GM12864 (cell line): ENCODE data around the gene EFCAB13.

ENCODE experiments used
- DNase-seq: peaks from one replicate; pipeline ENCODE4 v3.0.0-alpha.2; 2011; ENCODE audit warnings: low read depth
- H3K4me3 ChIP-seq: 2 replicates; pipeline ENCODE4 v1.5.1; 2011; ENCODE audit warnings: mild to moderate bottlenecking, low read depth, low read length, control low read depth
- TF ChIP-seq, protein P1 (sequence below): IDR thresholded peaks from 2 replicates; pipeline ENCODE4 v1.5.1; 2011; ENCODE audit warnings: low read depth, mild to moderate bottlenecking, moderate library complexity, low read length, control low read depth, inconsistent platforms; ENCODE audit errors: missing control alignments

The EFCAB13 gene

DNA sequence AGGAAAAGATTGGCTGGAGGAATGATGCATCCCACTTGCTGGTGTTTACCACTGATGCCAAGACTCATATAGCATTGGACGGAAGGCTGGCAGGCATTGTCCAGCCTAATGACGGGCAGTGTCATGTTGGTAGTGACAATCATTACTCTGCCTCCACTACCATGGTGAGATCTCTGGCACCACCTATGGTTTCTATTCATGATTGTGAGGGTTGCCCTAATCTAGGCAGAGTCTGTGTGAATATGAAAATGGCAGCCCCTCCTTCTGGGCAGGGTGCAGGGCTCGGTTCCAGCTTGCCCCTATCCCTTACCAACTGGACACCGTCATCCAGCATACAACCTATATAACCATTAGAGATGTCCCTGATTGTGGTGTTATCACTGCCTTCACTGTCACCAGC, 36.7 kb upstream of the EFCAB13 start:
- TF ChIP-seq, protein P1, sequence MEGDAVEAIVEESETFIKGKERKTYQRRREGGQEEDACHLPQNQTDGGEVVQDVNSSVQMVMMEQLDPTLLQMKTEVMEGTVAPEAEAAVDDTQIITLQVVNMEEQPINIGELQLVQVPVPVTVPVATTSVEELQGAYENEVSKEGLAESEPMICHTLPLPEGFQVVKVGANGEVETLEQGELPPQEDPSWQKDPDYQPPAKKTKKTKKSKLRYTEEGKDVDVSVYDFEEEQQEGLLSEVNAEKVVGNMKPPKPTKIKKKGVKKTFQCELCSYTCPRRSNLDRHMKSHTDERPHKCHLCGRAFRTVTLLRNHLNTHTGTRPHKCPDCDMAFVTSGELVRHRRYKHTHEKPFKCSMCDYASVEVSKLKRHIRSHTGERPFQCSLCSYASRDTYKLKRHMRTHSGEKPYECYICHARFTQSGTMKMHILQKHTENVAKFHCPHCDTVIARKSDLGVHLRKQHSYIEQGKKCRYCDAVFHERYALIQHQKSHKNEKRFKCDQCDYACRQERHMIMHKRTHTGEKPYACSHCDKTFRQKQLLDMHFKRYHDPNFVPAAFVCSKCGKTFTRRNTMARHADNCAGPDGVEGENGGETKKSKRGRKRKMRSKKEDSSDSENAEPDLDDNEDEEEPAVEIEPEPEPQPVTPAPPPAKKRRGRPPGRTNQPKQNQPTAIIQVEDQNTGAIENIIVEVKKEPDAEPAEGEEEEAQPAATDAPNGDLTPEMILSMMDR: peak; percentile 34
- peak overlapping the region; percentile 15; the same call in 1 of the 2 replicates for H3K4me3 ChIP-seq
- DNase-seq: no peak

DNA sequence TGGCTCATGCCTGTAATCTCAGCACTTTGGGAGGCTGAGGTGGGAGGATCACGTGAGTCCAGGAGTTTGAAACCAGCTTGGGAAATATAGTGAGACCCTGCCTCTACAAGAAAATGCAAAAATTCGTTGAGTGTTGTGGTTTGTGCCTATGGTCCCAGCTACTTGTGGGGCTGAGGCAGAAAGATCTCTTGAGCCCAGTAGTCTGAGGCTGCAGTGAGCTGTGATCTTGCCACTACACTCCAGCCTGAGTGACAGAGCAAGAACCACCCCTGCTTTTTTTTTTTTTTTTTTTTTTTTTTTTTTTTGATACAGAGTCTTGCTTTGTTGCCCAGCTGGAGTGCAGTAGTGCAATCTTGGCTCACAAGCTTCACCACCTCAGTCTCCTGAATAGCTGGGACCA, 36.1 kb upstream of the EFCAB13 start:
- TF ChIP-seq, protein P1: no peak
- no peak for DNase-seq
- no peak overlapping the region for H3K4me3 ChIP-seq

DNA sequence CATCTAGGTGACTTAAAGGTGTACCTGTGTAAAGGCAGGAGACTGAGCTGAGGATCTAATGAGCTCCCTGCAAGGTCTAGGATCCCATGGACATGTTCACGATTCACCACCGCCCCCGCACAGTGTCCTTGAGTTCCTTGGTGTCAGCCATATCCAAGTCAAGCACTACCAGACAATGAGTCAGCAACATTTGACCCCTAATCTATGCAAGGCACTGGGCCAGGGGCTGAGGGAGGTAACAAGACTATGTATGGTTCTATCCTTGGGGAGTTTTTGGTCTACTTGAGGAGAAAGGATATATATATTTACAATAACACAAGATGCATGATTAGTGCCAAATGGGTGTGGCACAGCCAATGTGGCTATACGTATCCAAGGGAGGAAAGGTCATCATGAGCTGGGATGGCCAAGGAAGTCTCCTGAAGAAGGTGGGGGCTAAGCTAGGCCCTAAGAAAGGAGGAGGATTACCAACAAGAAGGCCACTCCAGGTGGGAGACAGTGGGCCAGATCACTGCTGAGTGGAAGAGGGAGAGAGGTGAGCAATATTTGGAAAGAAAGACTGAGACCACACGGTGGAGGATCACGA, 35.1 kb upstream of the EFCAB13 start:
- TF ChIP-seq, protein P1: no peak
- DNase-seq: no peak
- H3K4me3 ChIP-seq: no peak overlapping the region

DNA sequence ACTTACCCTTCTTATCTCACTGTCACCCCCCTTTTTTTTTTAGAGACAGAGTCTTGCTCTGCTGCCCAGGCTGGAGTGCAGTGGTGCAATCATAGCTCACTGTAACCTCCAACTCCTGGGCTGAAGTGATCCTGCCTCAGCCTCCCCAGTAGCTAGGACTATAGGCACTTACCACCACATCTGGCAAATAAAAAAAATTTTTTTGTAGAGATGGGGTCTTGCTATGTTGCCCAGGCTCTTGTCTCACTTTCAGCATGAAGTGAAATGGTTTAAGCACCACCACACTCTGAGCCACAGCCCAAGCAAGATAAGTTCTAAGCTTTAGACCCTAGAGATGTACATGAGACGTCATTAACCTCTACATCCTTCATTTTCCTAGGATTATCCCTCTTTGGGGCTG, 34.5 kb upstream of the EFCAB13 start:
- no peak overlapping the region for H3K4me3 ChIP-seq
- TF ChIP-seq, protein P1: no peak
- DNase-seq: no peak

DNA sequence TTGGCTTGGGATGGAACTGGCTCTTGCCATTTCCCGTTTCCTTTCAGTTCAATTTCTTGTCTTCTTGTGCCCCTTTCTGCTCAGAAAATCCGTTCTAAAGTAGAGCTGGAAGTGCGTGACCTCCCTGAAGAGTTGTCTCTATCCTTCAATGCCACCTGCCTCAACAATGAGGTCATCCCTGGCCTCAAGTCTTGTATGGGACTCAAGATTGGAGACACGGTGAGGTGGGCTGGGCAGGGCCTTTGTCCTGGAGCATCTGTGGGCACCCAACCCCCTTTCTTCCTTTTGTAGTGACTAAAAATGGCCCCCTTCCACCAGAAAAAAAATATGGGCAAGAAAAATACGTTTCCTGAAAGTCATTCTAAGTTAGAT, 32.9 kb upstream of the EFCAB13 start:
- TF ChIP-seq, protein P1: no peak
- DNase-seq: no peak
- H3K4me3 ChIP-seq: no peak overlapping the region

DNA sequence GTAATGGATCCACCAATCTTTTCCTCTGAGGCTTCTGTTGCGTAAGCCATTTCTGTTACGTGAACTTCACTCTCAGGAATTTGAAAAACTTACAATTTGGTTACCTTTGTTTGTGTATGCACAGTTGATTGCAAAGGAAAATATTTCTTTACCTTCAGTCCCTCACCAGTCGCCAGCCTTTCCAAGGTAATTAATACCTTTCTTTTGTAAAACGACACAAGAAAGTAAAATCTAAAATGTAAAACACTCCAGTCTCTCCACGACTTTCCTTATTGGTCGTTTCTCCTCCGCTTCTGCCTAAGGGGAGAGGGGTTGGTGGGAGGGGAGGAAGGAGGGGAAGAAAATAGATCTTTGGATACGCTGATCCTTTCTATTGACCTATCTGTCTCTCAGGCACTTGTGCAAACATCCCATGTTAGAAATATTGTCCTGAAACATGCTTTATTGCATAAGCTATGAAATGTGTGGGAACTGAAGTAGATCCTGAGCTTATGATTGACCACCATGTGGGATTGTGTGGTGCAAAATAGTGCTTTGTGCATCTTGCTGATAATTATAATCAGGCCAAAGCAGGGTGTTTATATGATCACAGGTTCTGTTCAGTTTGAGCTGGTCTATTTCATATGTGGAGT, 32.4 kb upstream of the EFCAB13 start:
- TF ChIP-seq, protein P1: no peak
- no peak overlapping the region for H3K4me3 ChIP-seq
- DNase-seq: no peak

DNA sequence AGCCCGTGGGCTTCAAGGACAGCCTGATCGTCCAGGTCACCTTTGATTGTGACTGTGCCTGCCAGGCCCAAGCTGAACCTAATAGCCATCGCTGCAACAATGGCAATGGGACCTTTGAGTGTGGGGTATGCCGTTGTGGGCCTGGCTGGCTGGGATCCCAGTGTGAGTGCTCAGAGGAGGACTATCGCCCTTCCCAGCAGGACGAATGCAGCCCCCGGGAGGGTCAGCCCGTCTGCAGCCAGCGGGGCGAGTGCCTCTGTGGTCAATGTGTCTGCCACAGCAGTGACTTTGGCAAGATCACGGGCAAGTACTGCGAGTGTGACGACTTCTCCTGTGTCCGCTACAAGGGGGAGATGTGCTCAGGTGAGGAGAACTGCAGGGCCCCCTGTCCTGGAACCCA, 31.5 kb upstream of the EFCAB13 start:
- no peak for DNase-seq
- TF ChIP-seq, protein P1: no peak
- no peak overlapping the region for H3K4me3 ChIP-seq
